Raji (cell line): ENCODE results near the gene DLEU7.
A peak's percentile ranks its signal among the peaks of the same experiment; 100 is the strongest.

ENCODE experiments used
- POLR2A ChIP-seq: IDR thresholded peaks from 2 replicates; pipeline ENCODE4 v1.6.1; 2011; ENCODE audit warnings: low read depth, low read length, control low read depth; ENCODE audit not compliant: insufficient read depth

DLEU7 gene

DNA sequence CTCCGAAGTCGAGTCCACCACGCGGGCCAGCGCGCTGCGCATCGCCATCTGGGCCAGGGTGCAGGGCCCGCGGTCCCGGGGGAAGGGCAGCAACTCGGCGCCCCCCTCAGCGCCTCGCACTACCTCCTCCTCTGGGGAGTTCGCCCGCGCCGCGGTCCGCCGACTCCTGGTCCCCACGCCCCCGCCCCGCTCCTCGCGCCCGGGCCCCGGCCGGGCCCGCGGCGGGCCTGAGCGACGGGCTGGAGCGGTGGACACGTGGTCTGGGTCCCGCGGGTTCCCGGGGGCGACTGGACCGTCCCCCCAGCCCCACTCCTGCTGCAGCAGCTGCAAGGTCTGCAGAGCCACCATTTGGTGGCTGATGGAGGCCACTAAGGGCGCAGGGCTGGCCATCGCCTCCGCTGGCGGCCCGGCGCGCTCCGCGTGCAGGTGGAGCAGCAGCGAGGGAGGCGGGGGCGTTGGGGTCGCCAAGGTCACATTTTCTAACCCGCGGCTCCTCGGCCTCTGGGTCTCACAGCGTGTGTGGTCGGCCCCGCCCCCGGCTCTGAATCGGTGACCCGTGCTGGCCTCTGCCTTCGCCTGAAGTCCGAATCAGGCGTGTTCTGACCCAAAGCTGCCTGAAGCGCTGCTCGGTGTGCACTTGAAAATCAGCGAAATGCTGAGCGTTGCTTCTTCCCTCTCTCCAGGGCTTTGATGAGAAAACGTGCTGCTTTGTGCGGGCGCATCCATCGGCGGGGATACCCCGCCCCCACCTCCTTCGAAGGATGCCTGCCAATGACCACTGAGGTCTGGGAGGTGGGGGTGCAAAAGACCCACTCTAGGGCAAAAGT lies at the start of gene DLEU7:
DLEU7 (minus strand) TSS at position 436 of the 827 bp plus-strand sequence; CDS start at position 390, 46 bp downstream.
- no peak for TF ChIP-seq POLR2A

DNA sequence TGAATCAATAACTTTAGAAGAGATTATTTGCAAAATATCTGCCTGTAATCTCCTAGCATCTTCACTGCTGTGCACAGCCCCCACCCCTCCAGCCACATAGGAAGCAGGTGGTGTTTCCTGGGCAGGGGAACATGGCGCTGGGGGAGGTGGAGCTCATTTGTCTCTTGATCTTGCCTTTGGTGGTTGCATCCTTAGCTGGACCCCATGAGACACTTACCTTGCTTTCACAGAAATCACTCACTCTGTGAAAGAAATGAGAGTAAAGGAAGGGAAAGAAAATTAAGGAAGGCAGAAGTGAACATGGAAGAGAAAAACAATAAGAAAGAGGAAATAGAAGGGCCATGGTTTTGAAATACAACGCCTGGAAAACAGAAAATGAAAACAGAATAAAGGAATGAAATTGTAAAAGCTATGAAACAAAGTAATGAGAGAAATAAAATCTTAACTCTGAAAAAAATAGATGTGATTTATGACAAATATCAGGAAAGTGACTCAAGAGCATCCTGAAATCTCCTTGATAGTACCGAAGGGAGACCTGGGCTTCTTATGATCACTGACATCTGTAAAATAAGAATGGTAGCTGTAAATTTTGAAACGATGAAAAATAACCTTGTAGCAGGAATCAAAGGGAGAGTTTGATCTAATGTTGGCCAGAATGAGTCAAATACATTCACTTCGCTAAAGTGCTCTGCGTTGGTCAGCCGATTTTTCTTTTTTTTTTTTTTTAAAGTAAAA lies 48.9 kb upstream of the DLEU7 start:
- TF ChIP-seq POLR2A = peak; percentile 31; the same call in 1 of the 2 replicates

DNA sequence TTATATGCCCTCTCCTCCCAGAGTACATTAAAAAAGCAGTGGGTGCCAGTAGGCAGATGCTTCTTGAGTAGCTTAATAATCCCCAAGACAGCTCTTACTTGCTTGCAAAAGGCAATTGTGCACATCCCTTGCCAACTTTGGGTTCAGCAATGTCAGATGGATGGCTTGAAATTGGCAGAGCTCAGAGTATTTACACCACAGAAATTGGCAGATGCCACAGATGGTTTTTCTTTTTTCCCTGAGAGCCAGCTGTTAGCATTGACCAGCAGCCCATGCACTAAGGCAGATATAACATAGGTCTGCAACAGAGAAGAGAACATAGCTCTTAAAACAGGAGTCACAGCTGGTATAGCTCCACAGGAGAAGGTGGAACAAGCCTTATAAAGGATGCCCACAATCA lies 47.7 kb upstream of the DLEU7 start:
- no peak for TF ChIP-seq POLR2A

DNA sequence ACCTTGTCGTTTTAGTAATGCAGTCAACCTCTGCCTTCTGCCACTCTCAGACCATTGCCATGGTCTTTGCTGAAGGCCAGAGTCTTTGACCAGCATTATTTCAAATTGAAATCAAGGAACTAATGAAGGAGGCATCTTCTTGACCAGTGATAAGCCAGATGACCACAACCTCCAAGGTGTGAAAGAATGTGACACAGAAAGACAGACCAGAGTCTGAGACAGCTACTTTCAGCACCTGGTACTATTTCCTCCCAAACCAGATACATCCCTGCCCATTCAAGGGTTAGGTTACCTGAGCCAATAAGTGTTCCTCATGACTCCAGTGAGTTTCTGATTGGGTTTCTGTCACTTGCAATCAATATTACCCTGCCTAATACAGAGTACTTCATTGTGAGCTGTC lies 45.8 kb upstream of the DLEU7 start:
- no peak for TF ChIP-seq POLR2A

DNA sequence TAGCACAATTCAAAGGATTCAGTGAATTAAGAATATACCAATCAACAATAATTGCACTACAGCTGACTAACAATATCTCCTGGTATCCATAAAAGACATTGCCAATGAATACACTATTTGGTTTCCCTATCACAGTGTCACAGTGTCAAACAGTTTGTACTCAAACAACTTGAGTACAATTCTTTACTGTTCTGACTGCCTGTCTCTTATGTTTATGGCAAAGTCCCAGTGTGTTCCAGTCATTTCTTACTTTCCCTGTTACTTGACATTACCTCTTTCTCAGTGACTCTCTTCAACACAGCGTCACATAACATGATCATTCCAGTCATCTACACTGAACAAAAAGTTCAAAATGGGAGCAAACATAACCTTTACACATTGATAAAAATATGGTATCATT lies 44.9 kb upstream of the DLEU7 start:
- TF ChIP-seq POLR2A = no peak

DNA sequence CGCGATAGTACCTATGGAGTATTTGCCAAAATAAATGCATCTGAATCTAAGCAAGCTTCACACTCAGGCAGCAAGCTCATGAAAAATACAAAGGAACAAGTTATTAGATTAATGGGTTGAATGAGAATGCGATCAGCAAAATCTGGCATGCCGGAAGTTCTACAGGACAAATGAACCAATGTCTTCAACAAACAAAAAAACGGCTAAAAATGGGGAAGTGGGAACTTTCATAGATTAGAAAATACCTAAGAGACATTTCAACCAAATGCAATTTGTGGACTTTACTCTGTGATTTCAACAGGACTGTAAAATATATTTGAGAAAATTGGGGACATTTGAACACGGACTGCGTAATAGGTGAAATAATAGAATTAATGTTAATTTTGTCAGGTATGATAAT lies 43.7 kb upstream of the DLEU7 start:
- TF ChIP-seq POLR2A = no peak

DNA sequence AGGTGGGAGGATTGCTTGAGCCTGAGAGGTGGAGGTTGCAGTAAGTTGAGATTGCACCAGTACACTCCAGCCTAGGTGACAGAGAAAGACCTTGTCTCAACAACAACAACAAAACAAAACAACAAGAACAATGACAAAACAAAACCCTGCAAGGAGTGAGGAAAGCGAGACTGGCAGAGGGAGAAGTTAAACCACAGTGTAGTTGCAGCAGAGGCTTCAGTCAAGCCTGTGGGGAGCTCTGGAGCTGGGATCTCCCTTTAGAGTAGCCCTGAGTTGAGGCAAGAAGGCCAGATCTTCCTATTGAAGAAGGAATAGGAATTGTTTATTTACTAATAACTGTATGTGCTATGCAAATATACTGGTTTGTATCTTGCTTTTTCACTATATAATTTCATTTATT lies 40.8 kb upstream of the DLEU7 start:
- TF ChIP-seq POLR2A = no peak

DNA sequence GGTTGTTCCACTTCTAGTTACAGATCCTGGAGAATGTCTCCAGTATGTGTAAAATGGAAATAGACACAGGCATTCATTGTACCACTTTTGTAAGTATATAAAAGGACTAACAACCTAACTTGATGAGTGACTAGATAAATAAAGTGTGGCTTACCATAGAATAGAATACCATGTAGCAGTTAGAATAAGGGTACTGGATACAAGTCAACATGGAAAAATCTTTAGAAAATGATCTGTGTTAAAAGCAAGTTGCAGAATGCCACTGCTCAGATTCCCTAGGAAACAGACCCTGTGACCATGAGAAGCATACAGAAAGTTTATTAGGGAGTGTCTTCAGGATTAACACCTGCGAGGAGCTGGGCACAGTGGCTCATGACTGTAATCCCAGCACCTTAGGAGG lies 40.2 kb upstream of the DLEU7 start:
- no peak for TF ChIP-seq POLR2A

DNA sequence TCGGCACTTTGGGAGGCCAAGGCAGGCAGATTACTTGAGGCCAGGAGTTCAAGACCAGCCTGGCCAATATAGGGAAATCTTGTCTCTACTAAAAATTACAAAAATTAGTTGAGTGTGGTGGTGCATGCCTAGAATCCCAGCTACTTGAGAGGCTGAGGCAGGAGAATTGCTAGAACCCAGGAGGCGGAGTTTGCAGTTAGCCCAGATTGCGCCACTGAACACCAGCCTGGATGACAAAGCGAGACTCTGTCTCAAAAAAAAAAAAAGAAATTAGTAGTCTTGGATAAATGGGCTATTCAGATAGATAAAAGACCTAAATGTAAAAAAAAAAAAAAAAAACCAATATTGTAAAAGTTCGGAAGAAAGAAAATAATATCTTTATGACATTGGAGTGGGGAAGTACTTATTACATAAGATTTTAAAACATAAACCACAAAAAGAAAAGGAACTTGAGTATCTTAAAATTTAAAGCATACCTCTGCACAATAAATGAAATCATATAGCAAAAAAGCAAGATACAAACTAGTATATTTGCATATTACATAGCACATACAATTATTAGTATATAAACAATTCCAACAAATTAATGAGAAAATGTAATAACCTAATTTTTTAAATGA lies 39.4 kb upstream of the DLEU7 start:
- TF ChIP-seq POLR2A = no peak

DNA sequence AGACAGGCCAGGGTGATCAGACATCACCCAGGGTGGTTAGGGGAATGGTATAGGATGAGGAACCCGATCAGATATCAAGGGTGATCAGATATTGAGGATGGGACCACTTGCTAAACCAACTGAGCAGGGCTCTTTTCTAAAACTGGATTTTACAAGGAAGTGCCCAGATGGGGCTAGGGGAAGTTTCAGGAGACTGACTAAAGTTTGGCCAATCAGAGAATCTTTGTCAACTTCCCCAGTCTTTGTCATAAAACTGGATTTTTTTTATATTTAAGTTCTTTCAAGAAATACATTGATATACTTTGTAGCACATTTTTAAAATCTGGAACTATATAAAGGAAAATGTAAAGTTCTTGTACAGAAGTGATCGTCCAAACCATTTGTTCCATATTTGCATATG lies 30.5 kb upstream of the DLEU7 start:
- TF ChIP-seq POLR2A = no peak

DNA sequence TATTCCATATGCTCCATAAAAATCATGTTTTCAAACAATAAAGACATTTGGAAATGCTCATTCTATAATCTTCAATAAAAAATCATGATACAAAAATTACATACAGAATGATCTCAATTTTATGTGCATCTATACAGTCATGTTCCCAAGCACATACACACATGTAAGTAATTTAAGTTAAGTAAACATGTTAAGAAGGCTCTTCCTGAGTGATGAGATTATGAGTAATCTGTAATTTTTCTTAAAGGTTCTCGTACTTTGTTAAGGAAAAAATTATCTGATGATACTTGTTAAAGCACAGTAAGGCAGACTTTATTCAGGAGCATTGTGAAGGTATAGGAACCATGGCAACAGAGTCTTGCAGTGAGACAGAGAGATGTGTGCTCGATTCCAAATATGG lies 30.0 kb upstream of the DLEU7 start:
- no peak for TF ChIP-seq POLR2A

DNA sequence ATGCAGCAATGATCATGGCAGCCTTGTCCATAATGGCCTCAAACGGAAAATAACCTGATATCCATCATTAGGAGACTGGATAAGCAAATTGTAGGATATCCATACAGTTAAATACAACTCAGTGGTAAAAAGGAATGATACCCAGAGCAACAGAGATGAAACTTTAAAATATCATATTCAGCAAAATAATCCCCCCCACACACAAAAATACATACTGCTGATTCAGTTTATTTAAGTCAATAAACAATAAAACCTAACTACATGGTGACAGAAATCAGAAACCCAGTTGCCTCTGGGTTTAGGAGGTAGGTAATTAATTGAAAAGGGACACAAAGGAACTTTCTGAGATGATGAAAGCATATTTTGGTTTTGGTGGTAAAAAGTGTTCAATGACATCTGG lies 27.9 kb upstream of the DLEU7 start:
- no peak for TF ChIP-seq POLR2A

DNA sequence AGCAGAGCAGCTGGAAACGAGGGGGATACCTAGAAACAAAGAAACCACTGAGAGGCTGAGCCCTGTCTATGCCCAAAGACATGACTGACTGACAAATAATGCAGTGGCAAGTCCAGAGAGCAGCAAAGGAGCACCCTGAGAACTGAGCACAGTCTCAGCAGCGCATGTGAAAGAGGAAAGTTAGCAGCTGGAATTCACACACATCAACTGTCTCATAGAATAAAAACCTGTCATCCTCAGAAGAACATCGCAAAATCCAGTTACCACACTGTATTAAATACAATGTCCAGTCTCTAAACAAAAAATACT lies 24.1 kb upstream of the DLEU7 start:
- no peak for TF ChIP-seq POLR2A

DNA sequence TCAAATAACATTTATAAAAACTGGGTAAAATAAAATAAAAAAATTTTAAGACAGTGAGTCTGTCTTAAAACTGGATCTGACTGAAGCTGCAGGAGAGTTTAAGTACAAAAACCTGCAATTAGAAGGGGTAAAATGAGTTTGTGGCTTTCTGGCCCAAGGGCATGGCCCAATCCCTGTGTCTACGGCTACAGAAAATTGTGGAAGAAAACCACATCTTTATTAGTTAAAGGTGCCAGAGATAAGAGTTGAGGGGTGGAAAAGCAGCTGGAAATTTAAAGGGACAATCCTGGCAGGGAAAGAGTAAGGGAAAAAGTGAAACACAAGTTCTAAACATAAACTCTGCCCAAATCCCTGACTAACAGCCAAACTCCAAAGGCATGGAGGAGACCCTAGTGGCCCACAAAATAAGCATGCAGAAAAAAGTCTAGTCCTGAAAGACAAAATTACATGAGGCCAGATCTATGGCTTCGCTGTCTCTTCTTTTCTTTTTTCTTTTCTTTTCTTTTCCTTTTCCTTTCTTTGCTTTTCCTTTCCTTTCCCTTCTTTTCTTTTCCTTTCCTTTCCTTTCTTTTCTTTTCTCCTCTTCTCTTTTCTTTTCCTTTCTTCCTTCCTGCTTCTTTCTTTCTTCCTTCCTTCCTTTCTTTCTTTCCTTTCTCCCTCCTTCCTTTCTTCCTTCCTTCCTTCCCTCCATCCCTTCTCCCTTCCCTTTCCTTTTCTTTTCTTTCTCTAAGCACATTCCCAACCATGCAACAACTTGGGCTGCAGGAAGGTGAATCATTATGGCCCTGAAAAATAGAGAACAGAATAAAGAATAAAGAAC lies 23.5 kb upstream of the DLEU7 start:
- TF ChIP-seq POLR2A = no peak

DNA sequence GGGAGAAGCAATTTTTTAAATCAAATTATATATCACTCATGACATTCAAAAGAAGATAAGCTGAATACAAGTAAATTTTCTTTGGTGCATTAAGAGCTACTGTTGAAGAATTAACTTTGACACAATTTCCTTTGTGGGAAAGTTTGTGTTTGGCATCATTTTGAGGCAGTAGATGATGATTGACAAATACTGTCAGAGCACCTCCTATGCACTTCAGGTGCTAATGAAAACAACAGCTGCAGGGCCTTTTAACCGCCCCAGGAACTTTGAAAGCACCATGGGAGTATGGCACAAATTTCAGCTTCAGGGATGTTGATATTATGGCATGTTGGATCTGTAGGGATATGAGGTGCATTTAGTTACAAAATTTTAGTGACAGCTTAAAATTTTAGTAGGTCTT lies 21.0 kb upstream of the DLEU7 start:
- no peak for TF ChIP-seq POLR2A
